Peyer's patch (tissue), 4 donors: ENCODE data around the gene CACNA2D2. TPM values are rescaled to one million over a fixed set of nuclear protein-coding genes. Genes with fewer than 3 reads are reported as not detected.

Source experiments
- DNase-seq, 3 donors: peaks; one replicate each; pipeline ENCODE4 v3.0.0-alpha.2; 2017 to 2019
- H3K27ac ChIP-seq, 4 donors: fragments of 200-600 bp; sonication (generic); one replicate each; pipeline ENCODE4 v1.5.1; 2016 to 2019
- H3K27me3 ChIP-seq, 2 donors: fragments of 200-600 bp; sonication (generic); one replicate each; pipeline ENCODE4 v1.5.1; 2019
- H3K36me3 ChIP-seq, 3 donors: fragments of 200-600 bp; sonication (generic); one replicate each; pipeline ENCODE4 v1.5.1; 2016 to 2019
- H3K4me1 ChIP-seq, 4 donors: fragments of 200-600 bp; sonication (generic); one replicate each; pipeline ENCODE4 v1.5.1; 2016 to 2019
- H3K4me3 ChIP-seq, 4 donors: fragments of 200-600 bp; sonication (generic); 1 replicate in 3 of 4; 2 replicates in 1 of 4; pipeline ENCODE4 v1.5.1; 2016 to 2019; ENCODE audit warnings: mild to moderate bottlenecking in 1 of 4
- H3K9me3 ChIP-seq, 4 donors: fragments of 200-600 bp; sonication (generic); one replicate each; pipeline ENCODE4 v1.5.1; 2016 to 2019; ENCODE audit warnings: mild to moderate bottlenecking in 1 of 4
- POLR2A ChIP-seq, 2 donors: fragments of 450-650 bp; IDR thresholded peaks; one replicate each; pipeline ENCODE4 v1.5.1; 2017; ENCODE audit warnings: antibody characterized with exemption in 2 of 2, mild to moderate bottlenecking in 2 of 2, moderate library complexity in 2 of 2
- total RNA-seq, 4 donors: library from RNA; depleted of rRNA; stranded (reverse); fragments of >200 nt; gene quantifications; one replicate each; pipeline ENCODE4 v1.1.0, GENCODE V29; 2016
- TF ChIP-seq, protein P1 (sequence below), 6 experiments: fragments of 450-650 bp in 4 of 6; fragments of 200-600 bp in 2 of 6; sonication (generic) in 1 of 6; IDR thresholded peaks; one replicate each; pipeline ENCODE4 v1.5.1; 2017 to 2019; ENCODE audit warnings: antibody characterized with exemption in 6 of 6, mild to moderate bottlenecking in 3 of 6, moderate library complexity in 1 of 6

Gene CACNA2D2
- total RNA-seq, 4 donors from 2014 or later: 0.88 to 5.8 (median 1.2) TPM

DNA sequence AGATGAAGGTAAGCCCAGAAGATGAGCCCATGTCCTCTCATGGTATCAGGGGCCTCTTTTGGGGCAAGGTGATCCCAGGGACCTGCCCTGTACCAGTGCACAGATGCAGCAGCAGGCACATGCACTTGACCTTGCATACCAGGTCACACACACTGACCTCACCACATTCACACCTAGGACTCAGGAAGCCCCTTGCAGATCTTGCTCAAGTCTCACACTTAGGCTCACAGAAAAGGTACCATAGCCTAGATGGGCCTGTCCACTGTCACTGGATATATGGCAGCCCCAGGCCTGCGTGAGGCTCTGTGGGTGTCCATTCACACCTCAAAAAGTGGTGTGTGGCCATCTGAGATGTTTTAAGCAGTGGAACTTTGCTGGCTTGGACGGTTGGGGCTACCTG, 58.7 kb downstream of the CACNA2D2 start:
- Histone ChIP-seq H3K4me1 (no peaks in the 10 kb centered on the region), H3K27ac (no peak overlapping the region), H3K4me3 (no peak overlapping the region), H3K27me3 (no peaks in the 10 kb centered on the region), H3K36me3 (no peaks in the 10 kb centered on the region), H3K9me3 (no peaks in the 10 kb centered on the region)
- TF ChIP-seq, protein P1, sequence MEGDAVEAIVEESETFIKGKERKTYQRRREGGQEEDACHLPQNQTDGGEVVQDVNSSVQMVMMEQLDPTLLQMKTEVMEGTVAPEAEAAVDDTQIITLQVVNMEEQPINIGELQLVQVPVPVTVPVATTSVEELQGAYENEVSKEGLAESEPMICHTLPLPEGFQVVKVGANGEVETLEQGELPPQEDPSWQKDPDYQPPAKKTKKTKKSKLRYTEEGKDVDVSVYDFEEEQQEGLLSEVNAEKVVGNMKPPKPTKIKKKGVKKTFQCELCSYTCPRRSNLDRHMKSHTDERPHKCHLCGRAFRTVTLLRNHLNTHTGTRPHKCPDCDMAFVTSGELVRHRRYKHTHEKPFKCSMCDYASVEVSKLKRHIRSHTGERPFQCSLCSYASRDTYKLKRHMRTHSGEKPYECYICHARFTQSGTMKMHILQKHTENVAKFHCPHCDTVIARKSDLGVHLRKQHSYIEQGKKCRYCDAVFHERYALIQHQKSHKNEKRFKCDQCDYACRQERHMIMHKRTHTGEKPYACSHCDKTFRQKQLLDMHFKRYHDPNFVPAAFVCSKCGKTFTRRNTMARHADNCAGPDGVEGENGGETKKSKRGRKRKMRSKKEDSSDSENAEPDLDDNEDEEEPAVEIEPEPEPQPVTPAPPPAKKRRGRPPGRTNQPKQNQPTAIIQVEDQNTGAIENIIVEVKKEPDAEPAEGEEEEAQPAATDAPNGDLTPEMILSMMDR (IDR thresholded peaks at IDR 0.05): no peak
- TF ChIP-seq POLR2A (IDR thresholded peaks at IDR 0.05): no peak
- DNase-seq: no peak

DNA sequence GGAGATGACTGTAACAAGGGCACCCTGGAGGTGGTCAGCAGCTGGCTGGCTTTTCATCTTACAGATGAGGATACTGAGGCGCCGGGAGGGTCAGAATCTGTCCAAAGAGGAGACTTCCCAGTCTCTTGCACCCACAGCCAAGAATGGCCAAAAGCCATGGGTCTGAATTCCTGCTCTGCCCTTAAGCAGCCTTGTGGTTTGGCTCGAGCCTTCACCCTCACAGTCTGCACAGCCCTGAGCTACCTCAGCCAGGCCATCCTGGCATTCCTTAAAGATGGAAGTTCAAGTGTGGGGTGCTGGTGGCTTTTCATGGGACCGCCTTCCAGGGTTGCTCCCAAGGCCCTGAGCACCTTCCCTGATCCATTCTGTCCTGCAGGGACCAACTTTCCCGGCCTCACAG, 59.2 kb downstream of the CACNA2D2 start:
- no peaks in the 10 kb centered on the region for H3K9me3 ChIP-seq
- H3K27me3 ChIP-seq: no peaks in the 10 kb centered on the region
- DNase-seq: no peak
- no peak overlapping the region for H3K27ac ChIP-seq
- H3K4me3 ChIP-seq: no peak overlapping the region
- no peaks in the 10 kb centered on the region for H3K4me1 ChIP-seq
- no peaks in the 10 kb centered on the region for H3K36me3 ChIP-seq
- TF ChIP-seq, protein P1 (IDR thresholded peaks at IDR 0.05): no peak
- TF ChIP-seq POLR2A (IDR thresholded peaks at IDR 0.05): no peak

DNA sequence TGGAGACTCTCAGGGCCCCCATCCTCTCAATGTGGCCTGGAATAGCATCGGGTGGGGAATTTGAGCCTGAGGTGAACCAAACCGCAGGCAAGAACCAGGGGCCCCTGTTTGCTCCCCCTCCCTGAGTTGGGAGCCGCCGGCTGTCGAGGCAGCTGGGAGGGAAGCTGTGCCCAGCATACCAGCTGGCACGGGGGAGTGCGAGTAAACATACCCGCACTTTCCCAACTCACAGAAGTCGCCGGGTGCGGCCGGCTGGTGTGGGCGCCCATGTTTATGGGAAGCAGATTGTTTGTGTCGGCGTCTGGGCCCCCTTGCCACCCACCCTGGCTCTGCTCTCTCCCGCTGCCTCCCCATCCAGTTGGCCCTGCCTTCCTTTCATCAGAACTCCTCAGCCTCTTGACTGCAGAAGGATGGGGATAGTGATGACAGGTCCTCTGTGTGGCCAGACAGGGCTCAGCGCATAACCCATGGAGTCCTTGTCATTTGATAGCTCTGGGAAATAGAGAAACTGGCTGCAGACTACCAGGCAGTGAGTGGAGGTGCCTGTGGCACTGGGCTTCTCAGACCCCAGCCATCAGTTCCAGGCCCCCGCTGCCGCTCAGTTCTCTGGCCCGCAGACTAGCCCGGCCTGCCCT, 60.4 kb downstream of the CACNA2D2 start:
- TF ChIP-seq, protein P1 (IDR thresholded peaks at IDR 0.05): no peak
- TF ChIP-seq POLR2A (IDR thresholded peaks at IDR 0.05): no peak
- Histone ChIP-seq H3K4me3 (no peak overlapping the region), H3K27me3 (no peaks in the 10 kb centered on the region), H3K9me3 (no peaks in the 10 kb centered on the region), H3K27ac (no peak overlapping the region), H3K4me1 (no peaks in the 10 kb centered on the region), H3K36me3 (no peaks in the 10 kb centered on the region)
- no peak for DNase-seq

DNA sequence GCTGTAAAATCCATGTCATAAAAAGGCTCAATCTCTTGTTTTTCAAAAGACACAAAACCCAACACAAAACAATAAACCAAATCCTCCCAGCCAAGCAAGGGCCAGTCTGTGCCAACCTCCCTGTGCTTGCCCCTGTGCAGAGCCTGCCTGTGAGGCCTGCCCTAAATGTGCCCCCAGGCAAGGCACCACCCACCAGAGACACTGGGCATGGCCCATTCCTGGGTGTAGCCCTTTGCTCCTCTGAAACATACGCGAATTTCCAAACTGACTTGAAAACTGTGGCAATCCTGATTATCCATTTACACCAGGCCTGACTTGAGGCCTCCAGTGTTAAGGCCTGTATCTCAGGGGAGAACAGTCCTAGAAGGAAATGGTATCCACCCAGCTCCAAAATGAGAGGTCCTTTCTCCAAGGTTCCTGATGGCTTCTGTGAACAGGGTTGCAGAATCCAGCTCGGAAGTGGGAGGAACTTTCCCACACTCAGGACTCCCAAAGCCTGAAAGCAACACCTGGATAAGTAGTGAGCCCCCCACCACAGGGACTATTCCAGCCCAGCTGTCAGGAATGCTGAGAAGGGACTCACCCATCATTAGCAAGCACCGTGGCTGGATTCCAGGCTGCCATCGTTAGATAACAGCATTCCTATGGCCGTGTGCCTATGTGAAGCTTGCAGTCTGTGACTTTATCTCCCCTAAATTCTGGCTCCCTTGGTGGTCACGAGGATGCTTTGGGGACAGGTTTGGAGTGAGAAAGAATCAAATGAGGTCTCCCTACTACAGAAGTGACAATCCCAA, 61.8 kb downstream of the CACNA2D2 start:
- no peaks in the 10 kb centered on the region for H3K9me3 ChIP-seq
- DNase-seq: no peak
- TF ChIP-seq POLR2A (IDR thresholded peaks at IDR 0.05): no peak
- TF ChIP-seq, protein P1 (IDR thresholded peaks at IDR 0.05): no peak
- no peaks in the 10 kb centered on the region for H3K27me3 ChIP-seq
- no peak overlapping the region for H3K27ac ChIP-seq
- no peak overlapping the region for H3K4me3 ChIP-seq
- H3K4me1 ChIP-seq: no peaks in the 10 kb centered on the region
- no peaks in the 10 kb centered on the region for H3K36me3 ChIP-seq

DNA sequence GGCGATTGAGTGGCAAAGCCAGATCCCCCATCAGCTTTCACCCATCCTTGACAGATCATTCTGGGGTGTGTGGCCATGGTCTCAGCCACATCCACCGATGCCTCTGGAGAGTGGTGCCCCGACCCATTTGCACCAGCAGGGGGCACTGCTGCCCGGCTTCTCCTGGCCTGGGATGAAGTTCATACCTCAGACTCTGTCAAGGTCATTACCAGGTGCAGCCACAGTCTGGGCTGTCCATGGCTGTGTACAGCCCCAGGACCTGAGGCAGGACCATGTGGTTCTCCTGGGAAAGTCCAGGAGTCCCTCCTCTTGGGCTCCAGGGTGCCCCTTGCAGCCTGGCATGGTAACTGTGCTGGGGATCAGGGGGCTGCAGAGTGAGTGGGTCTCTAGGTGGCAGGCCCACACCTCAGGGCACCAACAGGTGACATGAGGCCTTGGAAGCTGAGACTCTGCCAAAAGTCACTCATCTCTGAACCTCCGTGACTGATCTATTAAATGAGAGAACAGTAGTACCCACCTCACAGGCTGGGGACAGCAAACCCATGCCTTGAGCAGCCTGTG, 67.2 kb downstream of the CACNA2D2 start:
- H3K27me3 ChIP-seq: no peaks in the 10 kb centered on the region
- H3K27ac ChIP-seq: no peak overlapping the region
- H3K36me3 ChIP-seq: no peaks in the 10 kb centered on the region
- peak; percentile 61 to 85 (median 85) for DNase-seq
- H3K4me3 ChIP-seq: no peak overlapping the region
- TF ChIP-seq, protein P1 (IDR thresholded peaks at IDR 0.05): peak; percentile 60 to 84 (median 79)
- no peak for TF ChIP-seq POLR2A (IDR thresholded peaks at IDR 0.05)
- H3K9me3 ChIP-seq: no peaks in the 10 kb centered on the region
- H3K4me1 ChIP-seq: no peaks in the 10 kb centered on the region
